HEK293 (cell line): Measurements from ENCODE around the gene MRPL21.
A peak's percentile ranks its signal among the peaks of the same experiment; 100 is the strongest.

Experiments used
- CTCF ChIA-PET: fragments of 350-600 bp; formaldehyde crosslinking; extraction: SDS; loops from one replicate; lab custom pipeline; 2021; ENCODE audit warnings: antibody characterized with exemption; lab: Yijun Ruan, JAX
- POLR2A ChIA-PET: fragments of 300-600 bp; formaldehyde crosslinking; extraction: SDS; loops from one replicate; lab custom pipeline; 2020; ENCODE audit warnings: antibody characterized with exemption, inconsistent platforms; lab: Yijun Ruan, JAX
- H3K27ac ChIP-seq: fragments of 200-500 bp; sonication (Bioruptor generic); 2 replicates; pipeline ENCODE4 v1.5.1; 2014; ENCODE audit warnings: low read depth, low read length, control low read depth, inconsistent platforms; ENCODE audit errors: extremely low read depth
- H3K36me3 ChIP-seq, 2 experiments: fragments of 200-500 bp in 1 of 2; sonication (Bioruptor generic) in 1 of 2; 1 replicate in 1 of 2; 2 replicates in 1 of 2; pipeline ENCODE4 v1.5.1; 2014 to 2017; ENCODE audit warnings: inconsistent platforms in 2 of 2, low read length in 2 of 2; ENCODE audit not compliant: control insufficient read depth in 2 of 2, insufficient read depth in 1 of 2
- H3K4me1 ChIP-seq: fragments of 200-500 bp; sonication (Bioruptor generic); 2 replicates; pipeline ENCODE4 v1.5.1; 2014; ENCODE audit warnings: mild to moderate bottlenecking, low read length, inconsistent platforms; ENCODE audit not compliant: control insufficient read depth, insufficient read depth
- H3K4me3 ChIP-seq: 2 replicates; pipeline ENCODE4 v1.5.1; 2011; ENCODE audit warnings: low read depth, mild to moderate bottlenecking, control low read depth, low read length, moderate library complexity
- H3K9me3 ChIP-seq: fragments of 200-500 bp; sonication (Bioruptor generic); 2 replicates; pipeline ENCODE4 v1.5.1; 2014; ENCODE audit warnings: low read depth, low read length, inconsistent platforms; ENCODE audit not compliant: control insufficient read depth, insufficient read depth
- HOXC10 ChIP-seq: sonication (generic); formaldehyde crosslinking; IDR thresholded peaks from 2 replicates; pipeline ENCODE4 v1.8.1; 2023; ENCODE audit warnings: mild to moderate bottlenecking, missing genetic modification reagents
- MZF1 ChIP-seq: fragments of 450-650 bp; formaldehyde crosslinking; IDR thresholded peaks from 2 replicates; pipeline ENCODE4 v1.5.1; 2017; ENCODE audit warnings: missing biosample characterization, missing genetic modification characterization, borderline replicate concordance
- SALL2 ChIP-seq: fragments of 450-650 bp; formaldehyde crosslinking; IDR thresholded peaks from 2 replicates; pipeline ENCODE4 v1.5.0; 2017; ENCODE audit warnings: missing biosample characterization, mild to moderate bottlenecking, missing genetic modification characterization, borderline replicate concordance
- TRIM28 ChIP-seq: IDR thresholded peaks from 2 replicates; pipeline ENCODE4 v1.6.1; 2011; ENCODE audit warnings: low read length, control low read depth, borderline replicate concordance
- ZNF140 ChIP-seq: fragments of 450-650 bp; formaldehyde crosslinking; IDR thresholded peaks from 2 replicates; pipeline ENCODE4 v1.5.1; 2016; ENCODE audit warnings: missing biosample characterization, missing genetic modification characterization
- ZNF214 ChIP-seq: fragments of 450-650 bp; formaldehyde crosslinking; IDR thresholded peaks from 2 replicates; pipeline ENCODE4 v1.5.1; 2017; ENCODE audit warnings: missing biosample characterization, mild to moderate bottlenecking, missing genetic modification characterization, borderline replicate concordance
- ZNF274 ChIP-seq, 2 experiments: fragments of 200-500 bp in 1 of 2; fragments of 450-650 bp in 1 of 2; sonication (Bioruptor generic) in 1 of 2; formaldehyde crosslinking in 1 of 2; IDR thresholded peaks; 2 replicates each; pipeline versions ENCODE4 v1.5.1 to v1.6.1; 2014 to 2016; ENCODE audit warnings: borderline replicate concordance in 1 of 2, inconsistent platforms in 1 of 2, low read length in 1 of 2, missing biosample characterization in 1 of 2, missing genetic modification characterization in 1 of 2
- ZNF37A ChIP-seq: fragments of 450-650 bp; IDR thresholded peaks from 2 replicates; pipeline ENCODE4 v1.5.1; 2018; ENCODE audit warnings: missing biosample characterization, missing genetic modification characterization
- ZNF48 ChIP-seq: fragments of 450-650 bp; formaldehyde crosslinking; IDR thresholded peaks from 2 replicates; pipeline ENCODE4 v1.5.1; 2016; ENCODE audit warnings: missing biosample characterization, missing genetic modification characterization
- ZNF558 ChIP-seq: fragments of 450-650 bp; formaldehyde crosslinking; IDR thresholded peaks from 2 replicates; pipeline ENCODE4 v1.5.1; 2016; ENCODE audit warnings: missing biosample characterization, missing genetic modification characterization
- ZNF560 ChIP-seq: fragments of 450-650 bp; formaldehyde crosslinking; IDR thresholded peaks from 2 replicates; pipeline ENCODE4 v1.5.1; 2017; ENCODE audit warnings: missing biosample characterization, missing genetic modification characterization, borderline replicate concordance
- ZNF571 ChIP-seq: fragments of 450-650 bp; formaldehyde crosslinking; IDR thresholded peaks from 2 replicates; pipeline ENCODE4 v1.5.0; 2017; ENCODE audit warnings: missing biosample characterization, missing genetic modification characterization
- ZNF610 ChIP-seq: fragments of 450-650 bp; formaldehyde crosslinking; IDR thresholded peaks from 2 replicates; pipeline ENCODE4 v1.5.1; 2016; ENCODE audit warnings: missing biosample characterization, missing genetic modification characterization, borderline replicate concordance
- ZNF707 ChIP-seq: fragments of 450-650 bp; formaldehyde crosslinking; IDR thresholded peaks from 2 replicates; pipeline ENCODE4 v1.5.1; 2016; ENCODE audit warnings: missing biosample characterization, missing genetic modification characterization
- TF ChIP-seq, protein P1 (sequence below): fragments of 450-650 bp; formaldehyde crosslinking; IDR thresholded peaks from 2 replicates; pipeline ENCODE4 v1.5.1; 2016; ENCODE audit warnings: missing biosample characterization, missing genetic modification characterization
- TF ChIP-seq, protein P2 (sequence below): fragments of 450-650 bp; formaldehyde crosslinking; IDR thresholded peaks from 2 replicates; pipeline ENCODE4 v1.5.1; 2016; ENCODE audit warnings: missing biosample characterization, missing genetic modification characterization, low read depth
- TF ChIP-seq, protein P3 (sequence below): fragments of 450-650 bp; formaldehyde crosslinking; IDR thresholded peaks from 2 replicates; pipeline ENCODE4 v1.5.1; 2017; ENCODE audit warnings: missing biosample characterization, missing genetic modification characterization
- TF ChIP-seq, protein P4 (sequence below): fragments of 450-650 bp; formaldehyde crosslinking; IDR thresholded peaks from 2 replicates; pipeline ENCODE4 v1.5.1; 2016; ENCODE audit warnings: missing biosample characterization, missing genetic modification characterization
- TF ChIP-seq, protein P5 (sequence below): fragments of 450-650 bp; formaldehyde crosslinking; IDR thresholded peaks from 2 replicates; pipeline ENCODE4 v1.5.1; 2016; ENCODE audit warnings: missing biosample characterization, missing genetic modification characterization
- TF ChIP-seq, protein P6 (sequence below): fragments of 450-650 bp; formaldehyde crosslinking; IDR thresholded peaks from 2 replicates; pipeline ENCODE4 v1.5.1; 2017; ENCODE audit warnings: missing biosample characterization, missing genetic modification characterization
- TF ChIP-seq, protein P7 (sequence below): fragments of 450-650 bp; formaldehyde crosslinking; IDR thresholded peaks from 2 replicates; pipeline ENCODE4 v1.5.1; 2016; ENCODE audit warnings: missing biosample characterization, missing genetic modification characterization

The MRPL21 gene

DNA sequence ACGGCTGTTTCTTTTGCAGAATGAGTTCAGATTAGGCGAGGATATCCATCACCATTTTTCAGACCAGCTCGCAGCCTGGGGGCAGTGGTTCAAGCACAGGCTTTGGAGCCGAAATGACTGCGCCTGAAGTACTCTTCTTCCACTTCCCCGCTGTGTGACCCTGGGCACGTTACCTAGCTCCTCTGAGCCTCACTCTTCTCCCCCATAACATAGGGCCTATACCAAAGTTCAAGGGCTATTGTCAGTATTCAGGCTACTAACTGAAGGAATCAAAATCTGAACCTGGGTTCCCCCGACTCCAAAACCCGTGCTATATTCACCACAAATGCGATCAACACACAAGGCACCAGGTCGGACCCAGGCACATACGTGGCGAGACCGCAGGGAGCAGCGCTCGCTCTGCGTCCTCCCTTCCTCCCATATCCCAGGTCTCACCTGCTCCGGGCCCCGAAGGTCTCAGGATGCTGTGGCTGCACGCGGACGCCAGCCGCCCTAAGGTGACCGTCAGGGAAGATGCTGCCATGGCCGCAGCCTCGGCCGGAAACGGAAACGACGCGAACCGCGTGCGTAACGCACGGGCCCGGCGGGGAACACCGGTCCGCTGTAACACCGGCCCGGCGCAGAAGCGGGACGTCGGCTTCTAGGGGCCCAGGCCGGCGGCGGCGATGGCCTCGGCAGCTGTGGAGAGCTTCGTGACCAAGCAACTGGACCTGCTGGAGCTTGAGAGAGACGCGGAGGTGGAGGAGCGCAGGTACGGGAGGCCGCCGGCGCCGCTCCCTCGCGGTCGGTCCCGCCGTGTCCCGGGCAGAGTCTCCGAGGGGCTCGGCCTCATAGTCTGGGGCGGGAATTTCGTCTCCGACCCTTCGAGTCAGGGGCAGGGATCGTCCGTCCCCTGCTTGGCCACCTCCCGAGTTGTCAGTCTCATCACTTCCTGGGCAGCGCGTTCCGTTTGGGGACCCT is at the start of gene MRPL21, which contains the start of gene IGHMBP2:
Gene MRPL21 (minus strand): TSS at position 545 of the 960 bp plus-strand sequence. CDS start 22 bp downstream, at position 523.
Gene IGHMBP2 (plus strand): TSS at position 604 of the 960 bp plus-strand sequence. CDS start 62 bp downstream, at position 666.
- H3K4me3 ChIP-seq, result peak within 1 kb of the TSS; percentile 99
- ChIA-PET POLR2A (interaction anchor here (0.5 to 1.2 kb wide), 5 partner anchors 9 to 873 kb away, joined by 3 to 7 read pairs (median 3); partner anchors contain the start of genes NDUFS8 and TPCN2), CTCF (interaction anchor here (0.5 to 0.8 kb wide), 3 partner anchors 25 to 208 kb away, joined by 3 to 8 read pairs (median 4); no protein-coding TSS in a partner anchor)
- H3K27ac ChIP-seq, result peak within 1 kb of the TSS; percentile 40
- H3K4me1 ChIP-seq, result no peaks in the 10 kb centered on the region
- peaks cover 0 to 43% of the 10 kb centered on the region in 2 experiments; a peak in 2 of 3 replicates for H3K36me3 ChIP-seq
- no peaks in the 10 kb centered on the region for H3K9me3 ChIP-seq
- TF ChIP-seq, protein P1, sequence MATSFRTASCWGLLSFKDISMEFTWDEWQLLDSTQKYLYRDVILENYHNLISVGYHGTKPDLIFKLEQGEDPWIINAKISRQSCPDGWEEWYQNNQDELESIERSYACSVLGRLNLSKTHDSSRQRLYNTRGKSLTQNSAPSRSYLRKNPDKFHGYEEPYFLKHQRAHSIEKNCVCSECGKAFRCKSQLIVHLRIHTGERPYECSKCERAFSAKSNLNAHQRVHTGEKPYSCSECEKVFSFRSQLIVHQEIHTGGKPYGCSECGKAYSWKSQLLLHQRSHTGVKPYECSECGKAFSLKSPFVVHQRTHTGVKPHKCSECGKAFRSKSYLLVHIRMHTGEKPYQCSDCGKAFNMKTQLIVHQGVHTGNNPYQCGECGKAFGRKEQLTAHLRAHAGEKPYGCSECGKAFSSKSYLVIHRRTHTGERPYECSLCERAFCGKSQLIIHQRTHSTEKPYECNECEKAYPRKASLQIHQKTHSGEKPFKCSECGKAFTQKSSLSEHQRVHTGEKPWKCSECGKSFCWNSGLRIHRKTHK (tag by site-specific recombination), result no peak
- TF ChIP-seq ZNF274 (IDR thresholded peaks at IDR 0.05; ENCODE audit: low read length) (no peak), ZNF274 (tag by site-specific recombination; IDR thresholded peaks at IDR 0.05; ENCODE audit: borderline replicate concordance) (no peak), ZNF610 (tag by site-specific recombination) (peak; percentile 70; the same call in 1 of the 2 replicates), ZNF214 (tag by site-specific recombination) (no peak), MZF1 (tag by site-specific recombination) (no peak), SALL2 (tag by site-specific recombination) (no peak), ZNF571 (tag by site-specific recombination) (no peak), HOXC10 (CRISPR knock-in tag) (no peak), ZNF560 (tag by site-specific recombination) (no peak), ZNF37A (tag by site-specific recombination) (no peak), ZNF707 (tag by site-specific recombination) (no peak), TRIM28 (peak; percentile 35; the same call in 1 of the 2 replicates), ZNF48 (tag by site-specific recombination) (no peak), ZNF558 (tag by site-specific recombination) (no peak), ZNF140 (no peak)
- TF ChIP-seq, protein P2, sequence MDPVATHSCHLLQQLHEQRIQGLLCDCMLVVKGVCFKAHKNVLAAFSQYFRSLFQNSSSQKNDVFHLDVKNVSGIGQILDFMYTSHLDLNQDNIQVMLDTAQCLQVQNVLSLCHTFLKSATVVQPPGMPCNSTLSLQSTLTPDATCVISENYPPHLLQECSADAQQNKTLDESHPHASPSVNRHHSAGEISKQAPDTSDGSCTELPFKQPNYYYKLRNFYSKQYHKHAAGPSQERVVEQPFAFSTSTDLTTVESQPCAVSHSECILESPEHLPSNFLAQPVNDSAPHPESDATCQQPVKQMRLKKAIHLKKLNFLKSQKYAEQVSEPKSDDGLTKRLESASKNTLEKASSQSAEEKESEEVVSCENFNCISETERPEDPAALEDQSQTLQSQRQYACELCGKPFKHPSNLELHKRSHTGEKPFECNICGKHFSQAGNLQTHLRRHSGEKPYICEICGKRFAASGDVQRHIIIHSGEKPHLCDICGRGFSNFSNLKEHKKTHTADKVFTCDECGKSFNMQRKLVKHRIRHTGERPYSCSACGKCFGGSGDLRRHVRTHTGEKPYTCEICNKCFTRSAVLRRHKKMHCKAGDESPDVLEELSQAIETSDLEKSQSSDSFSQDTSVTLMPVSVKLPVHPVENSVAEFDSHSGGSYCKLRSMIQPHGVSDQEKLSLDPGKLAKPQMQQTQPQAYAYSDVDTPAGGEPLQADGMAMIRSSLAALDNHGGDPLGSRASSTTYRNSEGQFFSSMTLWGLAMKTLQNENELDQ (tag by site-specific recombination), result no peak
- TF ChIP-seq, protein P3, sequence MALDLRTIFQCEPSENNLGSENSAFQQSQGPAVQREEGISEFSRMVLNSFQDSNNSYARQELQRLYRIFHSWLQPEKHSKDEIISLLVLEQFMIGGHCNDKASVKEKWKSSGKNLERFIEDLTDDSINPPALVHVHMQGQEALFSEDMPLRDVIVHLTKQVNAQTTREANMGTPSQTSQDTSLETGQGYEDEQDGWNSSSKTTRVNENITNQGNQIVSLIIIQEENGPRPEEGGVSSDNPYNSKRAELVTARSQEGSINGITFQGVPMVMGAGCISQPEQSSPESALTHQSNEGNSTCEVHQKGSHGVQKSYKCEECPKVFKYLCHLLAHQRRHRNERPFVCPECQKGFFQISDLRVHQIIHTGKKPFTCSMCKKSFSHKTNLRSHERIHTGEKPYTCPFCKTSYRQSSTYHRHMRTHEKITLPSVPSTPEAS (tag by site-specific recombination), result 0 out of 2 replicates have a peak, but pooled peaks have one; percentile 45
- TF ChIP-seq, protein P4, sequence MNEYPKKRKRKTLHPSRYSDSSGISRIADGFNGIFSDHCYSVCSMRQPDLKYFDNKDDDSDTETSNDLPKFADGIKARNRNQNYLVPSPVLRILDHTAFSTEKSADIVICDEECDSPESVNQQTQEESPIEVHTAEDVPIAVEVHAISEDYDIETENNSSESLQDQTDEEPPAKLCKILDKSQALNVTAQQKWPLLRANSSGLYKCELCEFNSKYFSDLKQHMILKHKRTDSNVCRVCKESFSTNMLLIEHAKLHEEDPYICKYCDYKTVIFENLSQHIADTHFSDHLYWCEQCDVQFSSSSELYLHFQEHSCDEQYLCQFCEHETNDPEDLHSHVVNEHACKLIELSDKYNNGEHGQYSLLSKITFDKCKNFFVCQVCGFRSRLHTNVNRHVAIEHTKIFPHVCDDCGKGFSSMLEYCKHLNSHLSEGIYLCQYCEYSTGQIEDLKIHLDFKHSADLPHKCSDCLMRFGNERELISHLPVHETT (tag by site-specific recombination), result 0 out of 2 replicates have a peak, but pooled peaks have one; percentile 72
- TF ChIP-seq, protein P5, sequence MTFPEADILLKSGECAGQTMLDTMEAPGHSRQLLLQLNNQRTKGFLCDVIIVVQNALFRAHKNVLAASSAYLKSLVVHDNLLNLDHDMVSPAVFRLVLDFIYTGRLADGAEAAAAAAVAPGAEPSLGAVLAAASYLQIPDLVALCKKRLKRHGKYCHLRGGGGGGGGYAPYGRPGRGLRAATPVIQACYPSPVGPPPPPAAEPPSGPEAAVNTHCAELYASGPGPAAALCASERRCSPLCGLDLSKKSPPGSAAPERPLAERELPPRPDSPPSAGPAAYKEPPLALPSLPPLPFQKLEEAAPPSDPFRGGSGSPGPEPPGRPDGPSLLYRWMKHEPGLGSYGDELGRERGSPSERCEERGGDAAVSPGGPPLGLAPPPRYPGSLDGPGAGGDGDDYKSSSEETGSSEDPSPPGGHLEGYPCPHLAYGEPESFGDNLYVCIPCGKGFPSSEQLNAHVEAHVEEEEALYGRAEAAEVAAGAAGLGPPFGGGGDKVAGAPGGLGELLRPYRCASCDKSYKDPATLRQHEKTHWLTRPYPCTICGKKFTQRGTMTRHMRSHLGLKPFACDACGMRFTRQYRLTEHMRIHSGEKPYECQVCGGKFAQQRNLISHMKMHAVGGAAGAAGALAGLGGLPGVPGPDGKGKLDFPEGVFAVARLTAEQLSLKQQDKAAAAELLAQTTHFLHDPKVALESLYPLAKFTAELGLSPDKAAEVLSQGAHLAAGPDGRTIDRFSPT (tag by site-specific recombination), result no peak
- TF ChIP-seq, protein P6, sequence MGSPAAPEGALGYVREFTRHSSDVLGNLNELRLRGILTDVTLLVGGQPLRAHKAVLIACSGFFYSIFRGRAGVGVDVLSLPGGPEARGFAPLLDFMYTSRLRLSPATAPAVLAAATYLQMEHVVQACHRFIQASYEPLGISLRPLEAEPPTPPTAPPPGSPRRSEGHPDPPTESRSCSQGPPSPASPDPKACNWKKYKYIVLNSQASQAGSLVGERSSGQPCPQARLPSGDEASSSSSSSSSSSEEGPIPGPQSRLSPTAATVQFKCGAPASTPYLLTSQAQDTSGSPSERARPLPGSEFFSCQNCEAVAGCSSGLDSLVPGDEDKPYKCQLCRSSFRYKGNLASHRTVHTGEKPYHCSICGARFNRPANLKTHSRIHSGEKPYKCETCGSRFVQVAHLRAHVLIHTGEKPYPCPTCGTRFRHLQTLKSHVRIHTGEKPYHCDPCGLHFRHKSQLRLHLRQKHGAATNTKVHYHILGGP (tag by site-specific recombination), result no peak
- TF ChIP-seq, protein P7, sequence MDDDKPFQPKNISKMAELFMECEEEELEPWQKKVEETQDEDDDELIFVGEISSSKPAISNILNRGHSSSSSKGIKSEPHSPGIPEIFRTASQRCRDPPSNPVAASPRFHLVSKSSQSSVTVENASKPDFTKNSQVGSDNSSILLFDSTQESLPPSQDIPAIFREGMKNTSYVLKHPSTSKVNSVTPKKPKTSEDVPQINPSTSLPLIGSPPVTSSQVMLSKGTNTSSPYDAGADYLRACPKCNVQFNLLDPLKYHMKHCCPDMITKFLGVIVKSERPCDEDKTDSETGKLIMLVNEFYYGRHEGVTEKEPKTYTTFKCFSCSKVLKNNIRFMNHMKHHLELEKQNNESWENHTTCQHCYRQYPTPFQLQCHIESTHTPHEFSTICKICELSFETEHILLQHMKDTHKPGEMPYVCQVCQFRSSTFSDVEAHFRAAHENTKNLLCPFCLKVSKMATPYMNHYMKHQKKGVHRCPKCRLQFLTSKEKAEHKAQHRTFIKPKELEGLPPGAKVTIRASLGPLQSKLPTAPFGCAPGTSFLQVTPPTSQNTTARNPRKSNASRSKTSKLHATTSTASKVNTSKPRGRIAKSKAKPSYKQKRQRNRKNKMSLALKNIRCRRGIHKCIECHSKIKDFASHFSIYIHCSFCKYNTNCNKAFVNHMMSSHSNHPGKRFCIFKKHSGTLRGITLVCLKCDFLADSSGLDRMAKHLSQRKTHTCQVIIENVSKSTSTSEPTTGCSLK, result no peak
